AG04449 (cell line): ENCODE data around the gene CTU2.

Experiments
- CTCF ChIA-PET: fragments of 350-600 bp; formaldehyde crosslinking; extraction: SDS; loops from one replicate; lab custom pipeline; 2021; ENCODE audit warnings: antibody characterized with exemption; lab: Yijun Ruan, JAX
- POLR2A ChIA-PET: fragments of 400-600, 350-600 bp; formaldehyde crosslinking; extraction: SDS; loops from one replicate; lab custom pipeline; 2020; ENCODE audit warnings: antibody characterized with exemption, inconsistent platforms; lab: Yijun Ruan, JAX
- DNase-seq: peaks from one replicate; pipeline ENCODE4 v3.0.0-alpha.2; 2010; ENCODE audit warnings: low read depth, low spot score
- H3K4me3 ChIP-seq: 2 replicates; pipeline ENCODE4 v1.5.1; 2011; ENCODE audit warnings: low read depth, mild to moderate bottlenecking, control low read depth, low read length
- TF ChIP-seq, protein P1 (sequence below): IDR thresholded peaks from one replicate; pipeline ENCODE4 v1.5.1; 2011; ENCODE audit warnings: mild to moderate bottlenecking, moderate library complexity, low read length, control low read depth, inconsistent platforms; ENCODE audit not compliant: insufficient read depth; ENCODE audit errors: missing control alignments

Gene CTU2

DNA sequence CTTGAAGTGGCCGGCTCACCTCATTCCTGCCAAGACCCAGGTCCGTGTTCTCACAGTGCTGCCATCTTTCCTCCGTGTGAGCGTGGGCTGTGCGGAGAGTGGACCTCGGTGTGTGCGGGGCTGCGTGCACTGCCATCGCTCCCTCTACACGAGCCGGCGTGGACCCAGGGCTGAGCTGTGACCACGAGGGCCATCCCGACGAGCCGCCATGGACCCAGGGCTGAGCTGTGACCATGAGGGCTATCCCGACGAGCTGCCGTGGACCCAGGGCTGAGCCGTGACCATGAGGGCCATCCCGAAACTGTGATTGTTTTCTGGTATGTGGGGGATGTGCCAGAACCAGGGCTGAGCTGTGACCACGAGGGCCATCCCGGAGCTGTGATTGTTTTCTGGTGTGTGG lies 34.5 kb upstream of the CTU2 start:
- ChIA-PET CTCF (interaction anchor here (1.4 to 1.9 kb wide), 3 partner anchors 9 to 186 kb away, joined by 4 to 7 read pairs (median 4); no protein-coding TSS in a partner anchor), POLR2A (no interaction called here)

GRCh38 chr16:88672776-88673175 lies 33.5 kb upstream of the CTU2 start:
- H3K4me3 ChIP-seq: no peak overlapping the region
- TF ChIP-seq, protein P1, sequence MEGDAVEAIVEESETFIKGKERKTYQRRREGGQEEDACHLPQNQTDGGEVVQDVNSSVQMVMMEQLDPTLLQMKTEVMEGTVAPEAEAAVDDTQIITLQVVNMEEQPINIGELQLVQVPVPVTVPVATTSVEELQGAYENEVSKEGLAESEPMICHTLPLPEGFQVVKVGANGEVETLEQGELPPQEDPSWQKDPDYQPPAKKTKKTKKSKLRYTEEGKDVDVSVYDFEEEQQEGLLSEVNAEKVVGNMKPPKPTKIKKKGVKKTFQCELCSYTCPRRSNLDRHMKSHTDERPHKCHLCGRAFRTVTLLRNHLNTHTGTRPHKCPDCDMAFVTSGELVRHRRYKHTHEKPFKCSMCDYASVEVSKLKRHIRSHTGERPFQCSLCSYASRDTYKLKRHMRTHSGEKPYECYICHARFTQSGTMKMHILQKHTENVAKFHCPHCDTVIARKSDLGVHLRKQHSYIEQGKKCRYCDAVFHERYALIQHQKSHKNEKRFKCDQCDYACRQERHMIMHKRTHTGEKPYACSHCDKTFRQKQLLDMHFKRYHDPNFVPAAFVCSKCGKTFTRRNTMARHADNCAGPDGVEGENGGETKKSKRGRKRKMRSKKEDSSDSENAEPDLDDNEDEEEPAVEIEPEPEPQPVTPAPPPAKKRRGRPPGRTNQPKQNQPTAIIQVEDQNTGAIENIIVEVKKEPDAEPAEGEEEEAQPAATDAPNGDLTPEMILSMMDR: peak; percentile 23
- POLR2A ChIA-PET: no interaction called here
- DNase-seq: no peak
- CTCF ChIA-PET: interaction anchor here (1.1 to 1.9 kb wide), 4 partner anchors 10 to 185 kb away, joined by 3 to 7 read pairs (median 4); partner anchors contain the start of gene MVD

More for the DNA sequence above, 34.5 kb upstream of the CTU2 start:
- DNase-seq: no peak
- H3K4me3 ChIP-seq: no peak overlapping the region
- TF ChIP-seq, protein P1: no peak

GRCh38 chr16:88673716-88674379 lies 32.5 kb upstream of the CTU2 start:
- ChIA-PET CTCF (interaction anchor here (1.0 to 1.5 kb wide), 2 partner anchors 10 to 11 kb away, joined by 3 read pairs; partner anchors contain the start of gene MVD), POLR2A (no interaction called here)
- no peak overlapping the region for H3K4me3 ChIP-seq
- DNase-seq: no peak
- TF ChIP-seq, protein P1: no peak

DNA sequence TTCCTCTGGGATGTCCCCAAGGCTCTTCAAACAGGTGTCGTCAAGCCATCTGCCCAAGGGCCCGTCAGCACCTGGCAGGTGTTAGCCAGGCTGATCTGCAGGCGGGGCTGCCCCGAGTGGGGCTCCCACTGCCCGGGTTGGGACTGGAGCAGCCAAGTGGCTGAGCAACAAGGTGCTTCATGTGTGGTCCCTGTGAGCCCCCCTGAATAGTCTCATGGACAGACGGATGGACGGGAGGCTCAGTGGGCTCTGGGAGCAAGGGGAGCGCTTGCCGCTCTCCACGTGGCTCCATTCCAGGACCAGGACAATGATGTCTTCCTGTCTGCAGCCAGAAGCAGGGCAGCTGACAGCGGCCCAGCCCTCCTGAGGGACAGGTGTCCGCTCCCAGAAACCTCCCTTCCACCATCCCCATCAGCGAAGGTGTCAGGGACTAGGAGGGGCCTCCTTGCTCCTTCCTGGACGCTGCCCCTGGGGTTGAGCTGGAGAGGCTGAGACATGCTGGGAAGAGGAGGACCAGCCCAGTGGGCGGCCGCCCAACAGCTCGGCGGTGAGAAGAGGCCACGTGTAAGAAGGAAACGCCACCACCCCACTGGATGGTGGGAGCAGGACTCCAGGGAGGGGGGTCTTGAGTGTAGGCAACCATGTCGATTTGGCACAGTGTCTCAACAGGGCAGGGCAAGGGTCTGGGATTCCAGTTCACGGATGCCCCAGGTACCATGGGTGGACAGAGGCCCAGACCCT lies 29.6 kb upstream of the CTU2 start:
- TF ChIP-seq, protein P1: no peak
- no peak overlapping the region for H3K4me3 ChIP-seq
- no peak for DNase-seq
- ChIA-PET POLR2A (no interaction called here), CTCF (interaction anchor here (1.8 kb wide), 1 partner anchor 12 kb away, joined by 6 read pairs; no protein-coding TSS in a partner anchor)

DNA sequence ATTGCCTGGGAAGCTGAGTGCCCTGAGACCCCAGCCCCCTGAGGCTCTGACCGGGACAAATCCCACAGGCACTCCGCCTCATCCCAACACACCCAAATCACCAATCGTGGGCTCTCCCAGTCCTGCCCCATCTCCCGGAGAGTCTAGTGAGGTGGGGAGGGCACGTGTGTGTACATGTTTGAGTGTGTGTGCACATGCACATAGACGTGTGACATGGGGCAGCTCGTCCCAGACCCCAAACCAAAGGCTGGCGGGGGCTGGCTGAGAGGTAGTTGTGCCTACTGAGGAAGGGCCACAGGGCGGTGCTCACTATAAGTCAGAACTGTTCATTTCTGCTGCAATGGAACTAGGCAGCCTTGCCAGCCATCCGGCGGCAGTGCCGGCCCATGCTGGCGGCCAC lies 28.6 kb upstream of the CTU2 start:
- POLR2A ChIA-PET: no interaction called here

More for the DNA sequence above, 28.6 kb upstream of the CTU2 start:
- CTCF ChIA-PET: interaction anchor here (1.0 kb wide), 1 partner anchor 11 kb away, joined by 3 read pairs; no protein-coding TSS in a partner anchor
- TF ChIP-seq, protein P1: no peak
- H3K4me3 ChIP-seq: no peak overlapping the region
- no peak for DNase-seq
